Activated CD4-positive, alpha-beta T cell treated with anti-CD3 and anti-CD28 coated beads, Interleukin-2, amount 10 ng/mL, durations not matched to agents 7 days and 5 days (primary cell): ENCODE data around the gene GALNT12. TPM values are rescaled to one million over a fixed set of nuclear protein-coding genes. Genes with fewer than 3 reads are reported as not detected.
A peak's percentile ranks its signal among the peaks of the same experiment; 100 is the strongest.

ENCODE experiments used
- CTCF ChIA-PET: fragments of 350-600 bp; sonication (Branson Sonifier 250); formaldehyde crosslinking; loops from one replicate; lab custom pipeline; 2021; ENCODE audit warnings: antibody characterized with exemption; lab: Charles Lee
- POLR2A ChIA-PET: fragments of 350-600 bp; sonication (Branson Sonifier 250); formaldehyde crosslinking; loops from one replicate; lab custom pipeline; 2021; ENCODE audit warnings: antibody characterized with exemption; lab: Charles Lee
- DNase-seq: peaks from one replicate; pipeline ENCODE4 v3.0.0-alpha.2; 2020
- H3K27ac Mint-ChIP-seq: one replicate; pipeline ENCODE4 v1.8.0; 2021; ENCODE audit warnings: mild to moderate bottlenecking, moderate library complexity, mixed read lengths
- H3K27me3 Mint-ChIP-seq: one replicate; pipeline ENCODE4 v1.8.0; 2021; ENCODE audit warnings: mixed read lengths
- H3K36me3 Mint-ChIP-seq: one replicate; pipeline ENCODE4 v1.8.0; 2021; ENCODE audit warnings: low read depth, mixed read lengths
- H3K4me1 Mint-ChIP-seq: one replicate; pipeline ENCODE4 v1.8.0; 2021; ENCODE audit warnings: mixed read lengths
- H3K4me3 Mint-ChIP-seq: one replicate; pipeline ENCODE4 v1.8.0; 2021; ENCODE audit warnings: mild to moderate bottlenecking, moderate library complexity, mixed read lengths
- H3K9me3 Mint-ChIP-seq: one replicate; pipeline ENCODE4 v1.8.0; 2021; ENCODE audit warnings: mixed read lengths
- total RNA-seq, 2 experiments: library from RNA; stranded (reverse); gene quantifications; one replicate each; pipeline ENCODE4 v1.2.3, GENCODE V29; 2021

The GALNT12 gene, protein sequence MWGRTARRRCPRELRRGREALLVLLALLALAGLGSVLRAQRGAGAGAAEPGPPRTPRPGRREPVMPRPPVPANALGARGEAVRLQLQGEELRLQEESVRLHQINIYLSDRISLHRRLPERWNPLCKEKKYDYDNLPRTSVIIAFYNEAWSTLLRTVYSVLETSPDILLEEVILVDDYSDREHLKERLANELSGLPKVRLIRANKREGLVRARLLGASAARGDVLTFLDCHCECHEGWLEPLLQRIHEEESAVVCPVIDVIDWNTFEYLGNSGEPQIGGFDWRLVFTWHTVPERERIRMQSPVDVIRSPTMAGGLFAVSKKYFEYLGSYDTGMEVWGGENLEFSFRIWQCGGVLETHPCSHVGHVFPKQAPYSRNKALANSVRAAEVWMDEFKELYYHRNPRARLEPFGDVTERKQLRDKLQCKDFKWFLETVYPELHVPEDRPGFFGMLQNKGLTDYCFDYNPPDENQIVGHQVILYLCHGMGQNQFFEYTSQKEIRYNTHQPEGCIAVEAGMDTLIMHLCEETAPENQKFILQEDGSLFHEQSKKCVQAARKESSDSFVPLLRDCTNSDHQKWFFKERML
- total RNA-seq, result 10 to 100 TPM in 1 of 2 experiments, 1 to 10 TPM in 1; 9.7 to 10.1 TPM

DNA sequence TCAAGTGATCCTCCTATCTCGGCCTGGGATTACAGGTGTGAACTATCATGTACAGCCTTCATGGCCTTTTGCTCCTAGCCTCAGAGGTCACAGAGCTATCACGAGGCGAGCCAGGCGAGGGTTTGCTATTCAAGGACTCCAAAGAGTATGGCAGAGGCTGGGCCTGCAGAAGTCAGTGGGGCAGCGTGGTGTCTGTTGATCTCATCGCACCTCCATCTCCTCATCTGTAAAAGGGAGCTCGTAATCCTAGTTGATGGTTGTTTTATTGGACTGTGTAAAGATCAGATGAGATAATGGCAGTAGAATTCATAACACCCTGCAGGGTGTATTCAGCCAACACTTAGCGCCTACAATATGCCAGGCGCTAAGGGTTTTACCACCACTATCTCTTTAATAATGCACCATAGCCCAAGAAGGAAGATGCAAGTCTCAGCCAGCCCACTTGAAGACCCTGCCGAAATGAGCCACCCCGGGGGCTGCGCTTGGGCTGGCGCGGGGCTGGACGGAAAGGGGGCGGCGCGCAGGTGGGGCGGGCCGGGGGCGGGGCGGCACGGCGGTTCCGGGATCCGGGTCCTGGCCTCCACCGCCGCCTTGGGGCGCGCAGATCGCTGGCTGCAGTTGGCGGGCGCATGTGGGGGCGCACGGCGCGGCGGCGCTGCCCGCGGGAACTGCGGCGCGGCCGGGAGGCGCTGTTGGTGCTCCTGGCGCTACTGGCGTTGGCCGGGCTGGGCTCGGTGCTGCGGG is at the start of gene GALNT12:
Gene GALNT12 (plus strand): TSS at position 601 of the 744 bp plus-strand sequence. CDS start 29 bp downstream, at position 630.
- ChIA-PET POLR2A (interaction anchor here (0.6 kb wide), 1 partner anchor 50 kb away, joined by 3 read pairs; no protein-coding TSS in a partner anchor), CTCF (interaction anchor here (1.0 to 1.5 kb wide), 2 partner anchors 12 to 15 kb away, joined by 3 read pairs; no protein-coding TSS in a partner anchor)
- H3K27me3 Mint-ChIP-seq, result peaks cover 32% of the 10 kb centered on the region
- no peaks in the 10 kb centered on the region for H3K36me3 Mint-ChIP-seq
- no peaks in the 10 kb centered on the region for H3K9me3 Mint-ChIP-seq
- peaks cover 37% of the 10 kb centered on the region for H3K4me1 Mint-ChIP-seq
- H3K27ac Mint-ChIP-seq, result peak within 1 kb of the TSS; percentile 77
- DNase-seq, result peak; percentile 50
- H3K4me3 Mint-ChIP-seq, result peak within 1 kb of the TSS; percentile 82

DNA sequence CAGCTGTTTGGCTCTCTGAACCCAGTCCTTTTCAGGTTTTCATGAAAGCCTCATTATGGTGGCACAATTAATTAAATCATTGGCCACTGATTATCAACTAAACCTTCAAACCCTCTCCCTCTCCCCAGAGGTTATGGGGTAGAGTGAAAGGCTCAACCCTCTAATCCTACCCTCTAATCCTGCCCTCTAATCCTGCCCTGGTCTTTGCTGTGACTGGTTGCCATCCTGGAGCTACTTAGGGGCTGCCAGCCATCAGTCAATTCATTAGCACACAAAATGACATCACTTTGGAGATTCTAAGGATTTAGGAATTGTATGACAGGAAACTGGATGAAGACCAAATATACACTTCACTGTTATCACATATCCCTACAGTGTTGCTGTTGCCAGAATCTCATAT is 47.2 kb upstream of the GALNT12 start:
- Mint-ChIP-seq H3K36me3 (peaks cover 4% of the 10 kb centered on the region), H3K4me1 (no peaks in the 10 kb centered on the region), H3K27ac (no peak overlapping the region), H3K9me3 (peaks cover 9% of the 10 kb centered on the region), H3K27me3 (no peaks in the 10 kb centered on the region), H3K4me3 (no peak overlapping the region)
- POLR2A ChIA-PET, result no interaction called here
- no peak for DNase-seq
- CTCF ChIA-PET, result interaction anchor here (2.5 kb wide), 1 partner anchor 15 kb away, joined by 7 read pairs; no protein-coding TSS in a partner anchor

DNA sequence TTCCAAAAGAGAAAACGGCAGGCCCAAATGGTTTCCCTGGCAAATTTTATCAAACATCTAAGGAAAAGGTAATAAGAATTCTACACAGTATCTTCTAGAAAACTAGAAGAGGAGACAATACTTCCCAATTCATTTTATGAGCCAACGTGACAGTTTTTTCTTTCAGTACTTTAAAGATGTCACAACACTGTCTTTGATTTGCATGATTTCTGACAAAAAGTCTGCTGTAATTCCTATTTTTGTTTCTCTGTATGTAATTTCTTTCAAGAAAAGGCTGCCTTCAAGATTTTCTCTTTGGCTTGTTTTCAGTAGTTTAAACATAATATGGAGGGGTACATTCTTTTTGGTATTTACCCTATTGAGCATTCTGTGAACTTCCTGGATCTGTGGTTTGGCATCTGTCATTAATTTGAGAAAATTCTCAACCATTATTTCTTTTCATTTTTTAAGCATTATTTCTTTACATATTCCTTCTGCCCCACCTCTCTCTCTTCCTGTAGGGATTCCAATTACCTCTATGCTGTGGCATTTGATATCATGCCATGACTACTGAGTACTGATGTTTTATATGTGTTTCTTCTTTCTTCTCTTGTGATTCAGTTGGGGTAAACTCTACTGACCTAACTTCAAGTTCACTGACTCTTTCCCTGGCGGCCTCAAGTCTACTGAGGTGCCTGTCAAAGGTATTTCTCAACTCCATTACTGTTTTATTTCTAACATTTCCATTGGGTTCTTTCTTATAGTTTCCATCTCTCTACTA is 43.3 kb upstream of the GALNT12 start:
- no peak overlapping the region for H3K27ac Mint-ChIP-seq
- H3K36me3 Mint-ChIP-seq, result no peaks in the 10 kb centered on the region
- no peaks in the 10 kb centered on the region for H3K4me1 Mint-ChIP-seq
- H3K27me3 Mint-ChIP-seq, result no peaks in the 10 kb centered on the region
- no peaks in the 10 kb centered on the region for H3K9me3 Mint-ChIP-seq
- ChIA-PET POLR2A (no interaction called here), CTCF (no interaction called here)
- H3K4me3 Mint-ChIP-seq, result no peak overlapping the region
- DNase-seq, result no peak

DNA sequence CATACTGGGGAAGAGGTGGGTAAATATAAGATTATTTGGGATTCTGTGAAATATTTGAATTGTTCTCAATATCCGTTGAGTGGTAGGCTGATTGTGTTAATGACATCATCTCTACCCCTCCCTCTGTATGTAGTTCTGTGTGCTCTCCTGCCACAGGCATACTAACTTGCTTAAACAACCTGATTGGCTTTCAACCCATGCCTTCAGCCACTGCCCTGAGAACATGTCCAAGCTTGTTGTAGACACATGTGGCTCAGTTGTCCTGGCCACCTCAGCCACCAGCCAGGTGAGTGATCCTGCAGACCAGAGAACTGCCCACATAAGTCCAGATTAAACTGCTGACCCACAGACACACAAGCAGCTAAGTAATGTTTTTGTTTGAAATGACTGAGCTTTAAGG is 42.2 kb upstream of the GALNT12 start:
- ChIA-PET POLR2A (no interaction called here), CTCF (interaction anchor here (2.2 kb wide), 1 partner anchor 10 kb away, joined by 11 read pairs; no protein-coding TSS in a partner anchor)
- H3K27ac Mint-ChIP-seq, result no peak overlapping the region
- no peak for DNase-seq
- H3K27me3 Mint-ChIP-seq, result no peaks in the 10 kb centered on the region
- H3K9me3 Mint-ChIP-seq, result no peaks in the 10 kb centered on the region
- peaks cover 1% of the 10 kb centered on the region for H3K36me3 Mint-ChIP-seq
- H3K4me3 Mint-ChIP-seq, result no peak overlapping the region
- no peaks in the 10 kb centered on the region for H3K4me1 Mint-ChIP-seq

DNA sequence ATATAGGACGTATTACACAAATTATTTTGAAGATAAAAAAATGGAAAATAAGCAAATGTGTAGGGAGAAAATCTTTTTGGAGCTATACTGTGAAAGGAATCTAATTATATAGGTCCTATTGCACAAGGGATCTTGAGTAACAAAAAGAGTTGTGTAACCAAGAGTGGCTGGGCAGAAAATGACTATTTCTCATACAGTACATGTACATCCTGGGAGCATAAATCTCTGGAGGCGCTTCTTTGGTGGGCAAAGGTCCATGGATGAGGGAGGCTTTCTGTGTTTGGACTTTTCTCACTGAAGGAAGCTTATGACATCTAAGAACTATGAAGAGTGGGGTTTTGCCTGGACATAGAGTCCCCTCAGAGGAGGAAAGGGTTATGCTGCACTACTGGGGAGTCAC is 40.9 kb upstream of the GALNT12 start:
- ChIA-PET CTCF (interaction anchor here (1.1 to 2.2 kb wide), 2 partner anchors 8 to 11 kb away, joined by 3 to 11 read pairs; no protein-coding TSS in a partner anchor), POLR2A (no interaction called here)
- Mint-ChIP-seq H3K4me3 (no peak overlapping the region), H3K9me3 (no peaks in the 10 kb centered on the region), H3K27ac (no peak overlapping the region), H3K27me3 (no peaks in the 10 kb centered on the region), H3K36me3 (peaks cover 3% of the 10 kb centered on the region), H3K4me1 (no peaks in the 10 kb centered on the region)
- DNase-seq, result no peak

DNA sequence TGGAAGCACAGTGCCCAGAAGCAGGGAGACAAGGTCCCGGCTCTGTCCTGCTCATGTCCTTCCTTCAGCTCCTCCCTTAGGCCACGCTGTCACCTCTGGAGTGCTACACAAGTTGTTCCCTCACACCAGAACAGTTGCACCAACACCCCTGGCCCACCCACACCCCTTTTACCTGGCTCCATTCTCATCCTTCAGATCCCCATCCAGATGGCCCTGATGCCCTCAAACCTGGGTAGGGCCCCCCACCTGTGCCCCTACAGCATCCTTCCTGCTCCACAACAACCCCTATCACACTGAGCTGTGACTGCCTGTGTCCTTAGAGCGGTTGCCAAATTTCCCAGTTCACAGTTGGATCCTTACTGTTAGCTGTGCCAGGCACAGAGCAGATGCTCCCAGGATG is 40.3 kb upstream of the GALNT12 start:
- Mint-ChIP-seq H3K9me3 (no peaks in the 10 kb centered on the region), H3K27ac (no peak overlapping the region), H3K27me3 (no peaks in the 10 kb centered on the region), H3K4me1 (no peaks in the 10 kb centered on the region), H3K36me3 (peaks cover 3% of the 10 kb centered on the region), H3K4me3 (no peak overlapping the region)
- ChIA-PET POLR2A (no interaction called here), CTCF (interaction anchor here (2.2 kb wide), 1 partner anchor 8 kb away, joined by 11 read pairs; no protein-coding TSS in a partner anchor)
- DNase-seq, result no peak

DNA sequence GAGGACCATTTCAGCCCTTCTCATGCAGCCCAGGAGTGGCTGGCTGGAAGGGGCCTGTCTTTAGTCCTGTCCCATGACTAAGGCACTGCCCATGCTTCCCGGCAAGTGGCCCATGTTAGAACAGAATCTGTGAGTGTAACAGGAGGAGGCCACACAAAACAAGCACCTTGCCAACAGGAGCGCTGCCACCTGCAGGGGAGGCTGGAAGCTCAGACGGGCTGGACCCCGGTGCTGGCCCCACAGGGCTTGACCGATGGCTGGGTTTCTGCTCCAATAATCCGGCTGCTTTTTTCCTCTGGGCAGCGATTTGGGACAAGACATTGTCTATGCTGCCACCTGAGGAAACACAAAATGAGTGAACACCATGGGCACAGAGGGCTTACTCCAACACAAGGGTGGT is 39.6 kb upstream of the GALNT12 start:
- ChIA-PET POLR2A (no interaction called here), CTCF (no interaction called here)
- Mint-ChIP-seq H3K9me3 (no peaks in the 10 kb centered on the region), H3K27me3 (no peaks in the 10 kb centered on the region), H3K36me3 (peaks cover 3% of the 10 kb centered on the region), H3K4me3 (no peak overlapping the region), H3K4me1 (no peaks in the 10 kb centered on the region), H3K27ac (no peak overlapping the region)
- DNase-seq, result no peak

DNA sequence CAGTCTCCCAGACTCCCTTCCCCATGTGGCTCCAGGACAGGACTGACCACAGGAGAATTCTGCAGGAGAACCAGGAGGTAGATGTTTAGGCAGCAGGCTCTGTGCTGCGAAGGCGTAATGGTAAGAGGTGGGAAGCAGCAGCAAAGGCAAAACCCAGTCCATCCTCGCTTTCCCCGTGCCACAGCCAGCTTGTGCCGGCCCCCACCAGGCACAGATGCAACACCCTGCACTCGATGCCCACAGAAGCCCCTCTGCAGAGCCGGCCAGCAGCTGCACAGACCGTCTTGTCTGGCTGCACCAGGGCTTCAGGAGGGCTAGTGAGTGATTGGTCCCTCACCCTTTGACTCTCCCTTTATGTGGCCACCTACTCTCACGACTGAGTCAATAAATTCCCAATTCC is 39.1 kb upstream of the GALNT12 start:
- H3K36me3 Mint-ChIP-seq, result peaks cover 3% of the 10 kb centered on the region

DNA sequence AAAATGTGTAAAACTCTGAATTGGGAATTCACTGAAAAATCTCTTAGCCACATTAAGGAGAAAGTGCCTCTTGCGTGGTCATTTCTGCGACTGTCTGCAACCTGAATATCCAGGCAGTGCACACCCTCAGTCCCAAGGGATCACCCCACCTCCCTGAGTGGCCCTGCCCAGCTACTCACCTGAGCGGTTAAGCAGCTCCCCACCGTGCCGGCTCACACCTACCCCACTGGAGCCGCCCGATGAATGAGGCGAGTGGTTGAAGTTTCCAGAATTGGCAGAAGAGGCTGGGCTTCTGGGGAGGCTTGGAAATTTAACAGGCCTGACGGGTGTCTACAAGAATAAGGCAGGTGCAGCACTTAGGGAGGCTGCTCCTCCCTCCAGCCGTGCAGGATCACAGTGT is 36.8 kb upstream of the GALNT12 start:
- no peak overlapping the region for H3K27ac Mint-ChIP-seq
- H3K4me1 Mint-ChIP-seq, result no peaks in the 10 kb centered on the region
- POLR2A ChIA-PET, result no interaction called here
- CTCF ChIA-PET, result no interaction called here
- H3K9me3 Mint-ChIP-seq, result no peaks in the 10 kb centered on the region
- H3K27me3 Mint-ChIP-seq, result no peaks in the 10 kb centered on the region
- no peak overlapping the region for H3K4me3 Mint-ChIP-seq
- H3K36me3 Mint-ChIP-seq, result peaks cover 3% of the 10 kb centered on the region
- no peak for DNase-seq

More for the DNA sequence above, 39.1 kb upstream of the GALNT12 start:
- Mint-ChIP-seq H3K27me3 (no peaks in the 10 kb centered on the region), H3K27ac (no peak overlapping the region), H3K4me3 (no peak overlapping the region), H3K9me3 (no peaks in the 10 kb centered on the region), H3K4me1 (no peaks in the 10 kb centered on the region)
- CTCF ChIA-PET, result no interaction called here
- no peak for DNase-seq
- POLR2A ChIA-PET, result no interaction called here

DNA sequence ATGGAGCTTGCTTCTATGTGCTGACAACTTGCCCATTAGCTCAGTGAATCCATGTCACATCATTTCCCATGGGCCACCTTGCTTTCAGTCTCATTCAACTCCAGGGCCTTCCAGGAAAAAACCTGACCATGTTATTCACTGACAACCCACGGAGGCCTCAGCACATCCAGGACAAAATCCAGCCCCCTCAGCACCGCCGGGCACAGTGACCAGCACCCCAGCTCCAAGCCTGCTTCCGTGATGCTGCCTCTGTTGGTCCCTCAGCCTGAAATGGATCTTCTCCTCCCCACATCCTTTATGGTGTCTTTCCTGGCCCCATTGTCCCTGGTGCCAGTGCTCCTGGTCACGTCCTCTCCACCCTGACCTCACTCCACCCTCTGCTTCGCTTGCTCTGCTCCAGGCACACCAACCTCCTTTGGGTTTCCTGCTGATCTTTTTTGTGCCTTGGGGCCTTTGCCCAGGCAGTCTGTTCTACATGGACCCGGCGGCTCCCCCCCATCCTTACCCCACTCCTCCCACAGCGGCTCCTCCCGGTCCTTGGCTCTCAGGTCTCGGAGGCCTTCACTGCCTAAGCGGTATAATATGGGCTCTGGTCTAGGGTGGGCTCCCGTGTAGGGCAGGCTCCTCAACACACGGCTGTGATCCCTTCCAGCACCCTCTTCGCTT is 36.1 kb upstream of the GALNT12 start:
- Mint-ChIP-seq H3K36me3 (peaks cover 3% of the 10 kb centered on the region), H3K9me3 (no peaks in the 10 kb centered on the region), H3K27me3 (no peaks in the 10 kb centered on the region), H3K27ac (no peak overlapping the region), H3K4me3 (no peak overlapping the region), H3K4me1 (no peaks in the 10 kb centered on the region)
- no peak for DNase-seq
- ChIA-PET CTCF (no interaction called here), POLR2A (no interaction called here)

DNA sequence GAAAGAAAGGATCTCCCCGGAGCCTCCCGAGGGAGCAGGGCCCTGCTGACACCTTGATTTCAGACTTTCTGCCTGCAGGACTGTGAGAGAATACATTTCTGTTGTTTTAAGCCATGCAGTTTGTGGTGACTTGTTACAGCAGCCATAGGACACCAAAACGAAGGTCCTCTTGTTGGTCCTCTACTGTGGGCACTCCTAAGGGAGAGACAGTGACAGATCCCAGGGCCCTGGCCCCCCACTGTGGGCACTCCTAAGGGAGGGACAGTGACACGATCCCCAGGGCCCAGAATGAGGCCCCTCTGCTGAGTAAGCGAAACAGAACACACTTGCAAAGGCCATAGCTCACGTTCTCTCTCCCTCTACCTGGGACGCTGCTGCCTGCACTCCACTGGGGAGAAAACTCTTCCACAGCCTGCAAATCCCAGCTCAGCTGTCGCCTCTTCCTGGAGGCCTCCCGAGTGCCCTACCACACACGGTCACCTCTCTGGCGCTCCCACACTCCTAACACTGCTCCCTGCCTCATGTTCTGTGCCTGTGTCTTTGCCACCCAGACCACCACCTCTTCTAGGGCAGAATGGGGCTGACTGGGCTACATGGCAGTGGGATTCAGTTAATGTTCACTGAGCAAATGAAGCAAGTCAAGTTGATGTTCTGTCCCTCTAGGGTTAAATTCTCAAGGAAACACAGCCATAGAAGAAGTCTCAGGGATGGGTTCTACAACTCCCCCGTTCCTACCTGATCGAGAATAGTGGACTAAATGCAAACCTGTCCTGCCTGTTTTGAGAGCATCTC is 34.9 kb upstream of the GALNT12 start:
- Mint-ChIP-seq H3K4me3 (no peak overlapping the region), H3K36me3 (peaks cover 3% of the 10 kb centered on the region), H3K4me1 (no peaks in the 10 kb centered on the region), H3K9me3 (no peaks in the 10 kb centered on the region), H3K27me3 (no peaks in the 10 kb centered on the region), H3K27ac (no peak overlapping the region)
- ChIA-PET CTCF (no interaction called here), POLR2A (no interaction called here)
- DNase-seq, result no peak
